HepG2 (cell line): ENCODE results near the gene HSD17B11. TPM values are rescaled to one million over a fixed set of nuclear protein-coding genes. Genes with fewer than 3 reads are reported as not detected.

ENCODE experiments used
- DMTF1 ChIP-seq: sonication (generic); formaldehyde crosslinking; IDR thresholded peaks from 2 replicates; pipeline ENCODE4 v1.4.0; 2020; ENCODE audit warnings: mild to moderate bottlenecking, missing genetic modification reagents
- EEA1 ChIP-seq: sonication (generic); formaldehyde crosslinking; IDR thresholded peaks from 2 replicates; pipeline ENCODE4 v1.5.1; 2020; ENCODE audit warnings: mild to moderate bottlenecking, missing genetic modification reagents, borderline replicate concordance
- ERF ChIP-seq: IDR thresholded peaks from 2 replicates; pipeline ENCODE4 v1.6.1; 2018; ENCODE audit warnings: missing biosample characterization, missing genetic modification reagents
- KAT8 ChIP-seq: IDR thresholded peaks from 2 replicates; pipeline ENCODE4 v1.6.1; 2016; ENCODE audit warnings: missing genetic modification reagents, missing compliant biosample characterization
- MEF2D ChIP-seq: sonication (generic); formaldehyde crosslinking; IDR thresholded peaks from 2 replicates; pipeline ENCODE4 v1.5.1; 2020; ENCODE audit warnings: mild to moderate bottlenecking, missing genetic modification reagents
- PHF21A ChIP-seq: sonication (generic); formaldehyde crosslinking; IDR thresholded peaks from 2 replicates; pipeline ENCODE4 v1.5.0; 2020; ENCODE audit warnings: mild to moderate bottlenecking, missing genetic modification reagents
- PLRG1 ChIP-seq: fragments of 450-650 bp; conservative IDR thresholded peaks from 2 replicates; pipeline ENCODE4 v1.6.1; 2016
- POLR2A ChIP-seq, 2 experiments: IDR thresholded peaks; 2 replicates each; pipeline ENCODE4 v1.6.1; 2011; ENCODE audit warnings: low read depth in 2 of 2, low read length in 2 of 2, mild to moderate bottlenecking in 1 of 2, moderate library complexity in 1 of 2; ENCODE audit not compliant: insufficient read depth in 1 of 2
- ZBED4 ChIP-seq: sonication (generic); formaldehyde crosslinking; IDR thresholded peaks from 2 replicates; pipeline ENCODE4 v1.4.0; 2020; ENCODE audit warnings: missing genetic modification reagents, borderline replicate concordance
- ZNF724P ChIP-seq: sonication (generic); formaldehyde crosslinking; IDR thresholded peaks from 2 replicates; pipeline ENCODE4 v1.8.0; 2022; ENCODE audit warnings: missing genetic modification reagents, borderline replicate concordance
- ZSCAN30 ChIP-seq: sonication (generic); formaldehyde crosslinking; IDR thresholded peaks from 2 replicates; pipeline ENCODE4 v1.5.0; 2020; ENCODE audit warnings: mild to moderate bottlenecking, missing genetic modification reagents
- polyA plus RNA-seq, 8 experiments: library from polyadenylated mRNA; depleted of rRNA in 3 of 8; stranded (reverse) in 7 of 8; unstranded in 1 of 8; fragments of >200 nt; fragmentation: Illumina TruSeq in 4 of 8; extraction: Trizol in 4 of 8; gene quantifications; 2 replicates each; pipeline versions ENCODE4 v1.2.1 to v1.2.3, GENCODE V29; 2011 to 2016; ENCODE audit warnings: low read depth in 4 of 8, missing spikeins in 1 of 8, mixed read lengths in 1 of 8; ENCODE audit not compliant: insufficient read depth in 1 of 8
- total RNA-seq, 5 experiments: library from RNA; depleted of rRNA; stranded (reverse); fragments of >200 nt; fragmentation: Illumina TruSeq; extraction: Trizol; gene quantifications; 2 replicates each; pipeline ENCODE4 v1.2.3, GENCODE V29; 2016; ENCODE audit warnings: low read depth in 1 of 5
- TF ChIP-seq, protein P1 (sequence below): sonication (generic); formaldehyde crosslinking; IDR thresholded peaks from 2 replicates; pipeline ENCODE4 v1.8.0; 2022; ENCODE audit warnings: mild to moderate bottlenecking, missing genetic modification reagents; ENCODE audit not compliant: insufficient replicate concordance
- TF ChIP-seq, protein P2 (sequence below): sonication (generic); formaldehyde crosslinking; IDR thresholded peaks from 2 replicates; pipeline ENCODE4 v1.5.0; 2020; ENCODE audit warnings: mild to moderate bottlenecking, missing genetic modification reagents, borderline replicate concordance

Gene HSD17B11
- total and polyA plus RNA-seq, 2 of the 13 experiments (the other 11 are each of a cell fraction or from before 2014, with no cell fraction given), result 121 to 158 TPM

DNA sequence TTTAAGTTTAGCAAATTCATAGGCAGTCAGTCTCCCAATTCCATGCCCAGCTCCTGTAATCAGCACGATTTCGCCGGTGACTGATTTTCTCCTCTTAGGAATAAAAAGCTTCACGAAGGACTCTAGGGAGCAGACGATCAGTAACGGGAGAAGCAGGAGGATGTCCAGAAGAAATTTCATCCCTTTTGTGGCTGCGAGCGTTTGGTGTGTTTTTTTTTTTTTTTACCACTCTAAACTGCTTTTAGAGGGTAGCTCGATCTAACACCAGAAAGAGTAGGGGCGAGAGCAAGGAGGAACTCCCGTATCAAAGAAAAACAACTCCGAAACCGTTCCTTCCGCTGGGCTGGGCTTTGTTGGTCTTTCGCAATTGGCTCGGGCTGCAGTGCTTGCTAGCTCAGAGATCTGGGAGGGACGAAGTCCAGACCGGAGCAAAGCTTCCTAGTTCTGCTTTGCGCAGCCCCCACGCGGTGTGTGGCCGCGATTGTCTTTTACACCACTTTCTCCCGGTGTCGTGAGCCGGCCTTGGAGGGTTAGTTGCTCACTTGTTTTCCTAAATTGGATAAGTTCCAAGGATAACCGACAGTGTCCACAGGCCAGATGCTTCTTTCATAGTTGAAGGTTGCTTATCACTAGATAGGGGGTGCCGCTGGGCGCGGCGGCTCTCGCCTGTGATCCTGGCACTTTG lies at the start of gene HSD17B11 (continued):
- peak; percentile 84 for TF ChIP-seq KAT8
- no peak for TF ChIP-seq ZSCAN30 (CRISPR knock-in tag)
- 0 out of 2 replicates have a peak, but pooled peaks have one; percentile 26 for TF ChIP-seq ZNF724P
- TF ChIP-seq, protein P1, sequence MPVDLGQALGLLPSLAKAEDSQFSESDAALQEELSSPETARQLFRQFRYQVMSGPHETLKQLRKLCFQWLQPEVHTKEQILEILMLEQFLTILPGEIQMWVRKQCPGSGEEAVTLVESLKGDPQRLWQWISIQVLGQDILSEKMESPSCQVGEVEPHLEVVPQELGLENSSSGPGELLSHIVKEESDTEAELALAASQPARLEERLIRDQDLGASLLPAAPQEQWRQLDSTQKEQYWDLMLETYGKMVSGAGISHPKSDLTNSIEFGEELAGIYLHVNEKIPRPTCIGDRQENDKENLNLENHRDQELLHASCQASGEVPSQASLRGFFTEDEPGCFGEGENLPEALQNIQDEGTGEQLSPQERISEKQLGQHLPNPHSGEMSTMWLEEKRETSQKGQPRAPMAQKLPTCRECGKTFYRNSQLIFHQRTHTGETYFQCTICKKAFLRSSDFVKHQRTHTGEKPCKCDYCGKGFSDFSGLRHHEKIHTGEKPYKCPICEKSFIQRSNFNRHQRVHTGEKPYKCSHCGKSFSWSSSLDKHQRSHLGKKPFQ, result no peak
- TF ChIP-seq MEF2D (CRISPR knock-in tag), result peak; percentile 88
- no peak for TF ChIP-seq DMTF1 (CRISPR knock-in tag)
- TF ChIP-seq, protein P2, sequence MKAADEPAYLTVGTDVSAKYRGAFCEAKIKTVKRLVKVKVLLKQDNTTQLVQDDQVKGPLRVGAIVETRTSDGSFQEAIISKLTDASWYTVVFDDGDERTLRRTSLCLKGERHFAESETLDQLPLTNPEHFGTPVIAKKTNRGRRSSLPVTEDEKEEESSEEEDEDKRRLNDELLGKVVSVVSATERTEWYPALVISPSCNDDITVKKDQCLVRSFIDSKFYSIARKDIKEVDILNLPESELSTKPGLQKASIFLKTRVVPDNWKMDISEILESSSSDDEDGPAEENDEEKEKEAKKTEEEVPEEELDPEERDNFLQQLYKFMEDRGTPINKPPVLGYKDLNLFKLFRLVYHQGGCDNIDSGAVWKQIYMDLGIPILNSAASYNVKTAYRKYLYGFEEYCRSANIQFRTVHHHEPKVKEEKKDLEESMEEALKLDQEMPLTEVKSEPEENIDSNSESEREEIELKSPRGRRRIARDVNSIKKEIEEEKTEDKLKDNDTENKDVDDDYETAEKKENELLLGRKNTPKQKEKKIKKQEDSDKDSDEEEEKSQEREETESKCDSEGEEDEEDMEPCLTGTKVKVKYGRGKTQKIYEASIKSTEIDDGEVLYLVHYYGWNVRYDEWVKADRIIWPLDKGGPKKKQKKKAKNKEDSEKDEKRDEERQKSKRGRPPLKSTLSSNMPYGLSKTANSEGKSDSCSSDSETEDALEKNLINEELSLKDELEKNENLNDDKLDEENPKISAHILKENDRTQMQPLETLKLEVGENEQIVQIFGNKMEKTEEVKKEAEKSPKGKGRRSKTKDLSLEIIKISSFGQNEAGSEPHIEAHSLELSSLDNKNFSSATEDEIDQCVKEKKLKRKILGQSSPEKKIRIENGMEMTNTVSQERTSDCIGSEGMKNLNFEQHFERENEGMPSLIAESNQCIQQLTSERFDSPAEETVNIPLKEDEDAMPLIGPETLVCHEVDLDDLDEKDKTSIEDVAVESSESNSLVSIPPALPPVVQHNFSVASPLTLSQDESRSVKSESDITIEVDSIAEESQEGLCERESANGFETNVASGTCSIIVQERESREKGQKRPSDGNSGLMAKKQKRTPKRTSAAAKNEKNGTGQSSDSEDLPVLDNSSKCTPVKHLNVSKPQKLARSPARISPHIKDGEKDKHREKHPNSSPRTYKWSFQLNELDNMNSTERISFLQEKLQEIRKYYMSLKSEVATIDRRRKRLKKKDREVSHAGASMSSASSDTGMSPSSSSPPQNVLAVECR (CRISPR knock-in tag), result peak; percentile 90; the same call in 1 of the 2 replicates
- peak; percentile 79; the same call in 1 of the 2 replicates for TF ChIP-seq ZBED4 (CRISPR knock-in tag)
- no peak for TF ChIP-seq PLRG1
- TF ChIP-seq ERF, result peak; percentile 92
- peak; percentile 76 to 88 for TF ChIP-seq POLR2A (IDR thresholded peaks at IDR 0.05; ENCODE audit: insufficient read depth in 1 of 2, low read depth in 2 of 2, low read length in 2 of 2)
- peak; percentile 80 for TF ChIP-seq PHF21A (CRISPR knock-in tag)
- TF ChIP-seq EEA1 (CRISPR knock-in tag), result no peak
